Thyroid gland (tissue), 4 donors: ENCODE measurements around the gene PLEKHM3.

Experiments used
- CTCF ChIP-seq, 6 experiments: fragments of 200-600 bp in 3 of 6; fragments of 450-650 bp in 3 of 6; sonication (generic) in 3 of 6; IDR thresholded peaks; one replicate each; pipeline ENCODE4 v1.5.1; 2016 to 2019; ENCODE audit warnings: antibody characterized with exemption in 6 of 6, mild to moderate bottlenecking in 2 of 6, inconsistent platforms in 1 of 6, moderate library complexity in 1 of 6
- POLR2A ChIP-seq, 2 donors: fragments of 450-650 bp; IDR thresholded peaks; one replicate each; pipeline ENCODE4 v1.6.1; 2017; ENCODE audit warnings: antibody characterized with exemption in 2 of 2, mild to moderate bottlenecking in 2 of 2, moderate library complexity in 1 of 2

GRCh38 chr2:207897541-207898353, 127.6 kb downstream of the PLEKHM3 start:
- no peak for TF ChIP-seq CTCF (IDR thresholded peaks at IDR 0.05)
- TF ChIP-seq POLR2A (IDR thresholded peaks at IDR 0.05) = no peak
